Stimulated activated naive CD8-positive, alpha-beta T cell treated with anti-CD3 and anti-CD28 coated beads, Interleukin-15, Interleukin-2, amounts not matched to agents 100 U/mL and 50 U/mL, for 24 hours (primary cell): Measurements from ENCODE around the gene WNT2.
"Not testable (repeated sequence)": the region's sequence is repeated elsewhere in the genome, so short reads cannot be mapped to it uniquely, and the experiment has no call there.

Experiments
- ATAC-seq: fragments of 150-1000 bp; cut with Tn5 transposase; one replicate; pipeline ENCODE4 v1.10.0; 2021
- DNase-seq: peaks from one replicate; pipeline ENCODE4 v3.0.0; 2021

The WNT2 gene

GRCh38 chr7:117262546-117262945, 60.3 kb downstream of the WNT2 start:
- no peak for DNase-seq
- no peak for ATAC-seq

GRCh38 chr7:117259615-117260014, 63.2 kb downstream of the WNT2 start:
- ATAC-seq = no peak

GRCh38 chr7:117251687-117252086, 71.2 kb downstream of the WNT2 start:
- ATAC-seq (no peak), DNase-seq (no peak)

More at GRCh38 chr7:117259615-117260014, 63.2 kb downstream of the WNT2 start:
- DNase-seq = no peak

DNA sequence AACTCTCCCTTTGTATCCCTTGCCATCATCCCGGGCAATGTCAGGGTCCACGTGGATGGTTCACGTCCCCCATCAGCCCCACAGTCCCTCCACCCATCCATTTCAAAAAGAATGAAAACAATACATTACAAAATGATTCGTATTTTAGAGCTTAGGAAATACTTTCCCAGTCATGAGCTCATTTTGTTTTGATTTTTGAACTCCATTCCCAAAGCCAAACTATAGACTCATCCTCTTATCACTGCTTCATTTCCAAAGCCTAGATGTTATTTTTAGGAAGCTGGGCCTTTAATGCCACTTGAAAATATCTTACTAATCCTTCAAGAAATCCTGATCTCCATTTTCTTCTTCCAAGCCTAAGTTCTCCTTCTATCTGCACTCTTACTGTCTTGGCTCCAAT, 72.1 kb downstream of the WNT2 start:
- ATAC-seq (no peak), DNase-seq (no peak)

GRCh38 chr7:117250245-117250644, 72.6 kb downstream of the WNT2 start:
- ATAC-seq = no peak
- no peak for DNase-seq

- no peak for DNase-seq
- no peak for ATAC-seq
Measured at GRCh38 chr7:117249696-117250095, 73.2 kb downstream of the WNT2 start.

- ATAC-seq (no peak), DNase-seq (no peak)
Measured at GRCh38 chr7:117248829-117249228, 74.0 kb downstream of the WNT2 start.

DNA sequence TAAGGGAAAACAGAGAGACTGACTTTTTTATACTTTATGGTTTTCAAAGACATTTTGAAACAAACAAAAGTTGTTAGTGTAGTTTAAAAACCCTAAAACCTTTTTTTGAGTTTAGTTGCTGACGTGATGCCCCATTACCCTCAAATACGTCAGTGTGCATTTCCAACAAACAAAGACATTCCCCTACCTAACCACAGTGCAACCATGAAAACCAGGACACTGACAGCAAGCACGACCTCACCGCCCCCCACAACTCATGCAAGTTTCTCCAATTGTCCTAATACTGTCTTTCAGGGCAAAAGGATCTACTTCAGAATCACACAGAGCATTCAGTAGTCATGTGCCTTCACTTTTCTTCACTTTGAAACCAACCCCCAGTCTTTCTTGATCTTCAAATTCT, 75.0 kb downstream of the WNT2 start:
- DNase-seq (no peak), ATAC-seq (no peak)

- not testable (repeated sequence) for ATAC-seq, DNase-seq
Measured at GRCh38 chr7:117245703-117246102, 77.2 kb downstream of the WNT2 start.

GRCh38 chr7:117243390-117243789, 79.5 kb downstream of the WNT2 start:
- DNase-seq (no peak), ATAC-seq (no peak)

- DNase-seq (no peak), ATAC-seq (no peak)
Measured at GRCh38 chr7:117241088-117241487, 81.8 kb downstream of the WNT2 start.

GRCh38 chr7:117238937-117239336, 83.9 kb downstream of the WNT2 start:
- DNase-seq (no peak), ATAC-seq (no peak)

GRCh38 chr7:117238472-117238871, 84.4 kb downstream of the WNT2 start:
- no peak for ATAC-seq
- DNase-seq = no peak

DNA sequence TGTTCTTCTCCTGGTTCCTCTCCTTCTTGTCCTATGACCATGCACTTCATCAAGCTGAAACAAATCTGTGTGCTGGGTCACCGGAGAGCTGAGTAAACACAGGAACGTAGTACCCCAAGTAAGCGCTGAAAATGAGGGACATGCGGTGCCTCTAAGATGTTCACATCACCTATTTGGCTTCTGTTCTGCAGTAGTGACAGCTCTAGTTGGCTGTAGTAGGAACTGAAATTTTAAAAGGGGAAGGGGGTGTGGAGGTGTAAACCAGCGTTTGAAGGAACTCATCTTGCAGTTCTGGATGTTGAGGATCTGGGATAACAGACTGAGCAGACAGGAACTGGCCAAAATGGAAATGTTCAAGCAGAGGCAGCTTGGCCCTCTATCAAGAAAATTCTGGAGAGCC, 85.2 kb downstream of the WNT2 start:
- DNase-seq (no peak), ATAC-seq (no peak)

DNA sequence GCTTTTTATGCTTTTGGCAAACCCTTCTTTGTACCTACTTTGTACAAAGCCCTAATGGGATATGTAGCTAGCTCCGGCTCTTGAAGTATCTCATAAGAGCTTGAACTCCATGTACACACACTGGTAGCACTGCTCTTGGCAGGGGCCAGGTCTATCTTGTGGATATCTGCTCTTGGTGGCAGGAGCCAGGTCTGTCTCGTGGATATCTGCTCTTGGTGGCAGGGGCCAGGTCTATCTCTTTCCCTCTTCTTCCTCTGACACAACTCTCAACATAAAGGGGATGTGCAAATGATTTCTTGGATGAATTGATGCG, 91.9 kb downstream of the WNT2 start:
- DNase-seq = no peak
- no peak for ATAC-seq

DNA sequence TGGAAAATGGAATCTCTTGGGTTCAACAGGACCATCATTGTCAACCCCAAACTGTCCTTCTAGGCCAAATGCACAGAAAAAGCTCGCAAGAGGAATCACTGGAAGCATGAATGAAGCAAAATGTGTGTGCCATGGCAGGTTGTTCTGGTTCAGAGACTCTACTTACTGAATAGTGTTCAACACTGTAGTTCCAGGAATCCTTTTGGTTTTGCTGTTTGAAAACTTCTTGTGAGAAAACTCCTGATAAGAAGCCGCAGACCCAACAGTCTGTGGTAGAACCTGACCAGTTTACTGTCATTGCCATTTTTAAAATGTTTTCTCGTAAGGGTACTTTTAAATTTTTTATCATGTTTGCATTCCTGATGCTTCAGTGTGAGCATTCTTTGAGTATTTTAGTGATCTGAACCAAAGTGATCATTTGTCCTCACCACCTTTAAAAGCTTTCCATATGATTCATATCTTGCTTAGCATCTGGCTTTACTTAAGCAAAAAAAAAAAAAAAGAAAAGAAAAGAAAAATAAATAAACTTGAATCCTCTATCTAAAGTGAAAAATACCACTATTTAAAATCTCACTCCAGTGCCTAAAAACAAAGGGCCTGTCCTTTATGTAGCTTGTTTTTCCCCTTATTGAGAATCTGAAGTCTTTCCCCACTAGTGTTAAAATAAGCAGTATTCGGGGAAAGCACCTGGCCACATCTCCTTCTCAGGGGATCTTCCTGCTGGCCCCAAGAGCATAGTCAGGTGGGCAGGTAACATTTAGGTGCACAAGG, 92.4 kb downstream of the WNT2 start:
- ATAC-seq (no peak), DNase-seq (no peak)

DNA sequence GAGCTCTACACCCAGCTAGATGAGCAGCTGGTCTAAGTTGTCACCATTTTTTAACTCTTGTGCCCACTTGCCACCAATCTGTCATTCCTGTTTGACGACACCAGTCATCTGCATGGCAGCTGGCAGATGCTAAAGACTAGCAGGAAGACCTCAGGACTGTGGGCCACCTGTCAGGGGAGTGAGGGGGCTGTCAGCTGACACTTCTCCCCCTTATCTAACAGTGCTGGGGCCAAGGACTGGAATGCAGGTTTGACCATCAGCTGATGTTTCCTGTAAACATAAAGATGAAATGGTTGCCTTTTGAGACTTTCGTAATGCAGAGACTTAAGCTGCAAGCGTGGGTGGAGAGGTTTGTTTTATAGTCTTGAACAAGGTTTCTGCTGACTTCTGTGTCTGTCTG, 93.5 kb downstream of the WNT2 start:
- DNase-seq (no peak), ATAC-seq (no peak)

DNA sequence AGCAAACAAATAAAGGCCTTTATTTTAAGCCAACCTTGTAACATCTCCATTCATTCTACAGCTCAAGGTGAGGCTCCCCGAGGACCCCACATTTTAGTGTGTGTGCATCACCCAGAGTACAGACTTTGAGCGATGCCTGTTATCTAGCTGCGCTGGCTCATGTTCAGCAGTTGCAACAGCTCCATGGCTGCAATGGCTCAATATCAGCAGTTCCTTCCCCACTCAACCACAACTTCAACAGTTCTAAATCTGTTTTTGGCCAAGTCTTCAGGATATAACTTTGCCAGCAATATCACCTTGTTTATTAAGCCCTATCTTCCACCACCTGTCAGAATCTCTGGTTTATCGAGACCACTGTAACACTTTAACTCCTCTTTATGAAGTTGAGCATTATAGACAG, 95.8 kb downstream of the WNT2 start:
- no peak for ATAC-seq
- no peak for DNase-seq

GRCh38 chr7:117225536-117225935, 97.3 kb downstream of the WNT2 start:
- ATAC-seq (no peak), DNase-seq (no peak)
